Vagina (tissue), 2 donors: ENCODE measurements around the gene SULT4A1. TPM values are rescaled to one million over a fixed set of nuclear protein-coding genes. Genes with fewer than 3 reads are reported as not detected.

Experiments used
- DNase-seq, 2 donors: peaks; one replicate each; pipeline ENCODE4 v3.0.0-alpha.2; 2017; ENCODE audit errors: extremely low spot score in 2 of 2
- H3K27ac ChIP-seq: fragments of 200-600 bp; sonication (generic); one replicate; pipeline ENCODE4 v1.5.1; 2019
- H3K27me3 ChIP-seq: fragments of 200-600 bp; sonication (generic); one replicate; pipeline ENCODE4 v1.5.1; 2019
- H3K36me3 ChIP-seq, 2 donors: fragments of 200-600 bp; sonication (generic); one replicate each; pipeline ENCODE4 v1.5.1; 2017 to 2019
- H3K4me1 ChIP-seq: fragments of 200-600 bp; sonication (generic); one replicate; pipeline ENCODE4 v1.5.1; 2019
- H3K4me3 ChIP-seq, 2 donors: fragments of 200-600 bp; sonication (generic); 1 replicate in 1 of 2; 2 replicates in 1 of 2; pipeline ENCODE4 v1.5.1; 2016 to 2019
- H3K9me3 ChIP-seq: fragments of 200-600 bp; sonication (generic); one replicate; pipeline ENCODE4 v1.5.1; 2019
- POLR2A ChIP-seq, 2 donors: fragments of 450-650 bp; IDR thresholded peaks; one replicate each; pipeline ENCODE4 v1.6.1; 2017; ENCODE audit warnings: antibody characterized with exemption in 2 of 2, mild to moderate bottlenecking in 2 of 2, moderate library complexity in 2 of 2
- POLR2AphosphoS5 ChIP-seq, 2 donors: sonication (generic); formaldehyde crosslinking; IDR thresholded peaks; one replicate each; pipeline ENCODE4 v1.9.0; 2017; ENCODE audit warnings: antibody characterized with exemption in 2 of 2, mild to moderate bottlenecking in 2 of 2, low read depth in 1 of 2; ENCODE audit not compliant: insufficient read depth in 1 of 2
- intact Hi-C: fragments of 100-400 bp; cut with DNase I; formaldehyde crosslinking; loops from one replicate; pipeline ENCODE4 v1.15.1; 2023
- total RNA-seq: library from RNA; depleted of rRNA; stranded (reverse); fragments of >200 nt; gene quantifications from one replicate; pipeline ENCODE4 v1.2.3, GENCODE V29; 2016
- TF ChIP-seq, protein P1 (sequence below), 3 experiments: fragments of 450-650 bp in 2 of 3; fragments of 200-600 bp in 1 of 3; sonication (generic) in 1 of 3; IDR thresholded peaks; one replicate each; pipeline ENCODE4 v1.5.1; 2017 to 2019; ENCODE audit warnings: antibody characterized with exemption in 3 of 3, mild to moderate bottlenecking in 2 of 3, moderate library complexity in 2 of 3

SULT4A1 gene
- total RNA-seq, 1 donor from 2014 or later, result 3.2 TPM

DNA sequence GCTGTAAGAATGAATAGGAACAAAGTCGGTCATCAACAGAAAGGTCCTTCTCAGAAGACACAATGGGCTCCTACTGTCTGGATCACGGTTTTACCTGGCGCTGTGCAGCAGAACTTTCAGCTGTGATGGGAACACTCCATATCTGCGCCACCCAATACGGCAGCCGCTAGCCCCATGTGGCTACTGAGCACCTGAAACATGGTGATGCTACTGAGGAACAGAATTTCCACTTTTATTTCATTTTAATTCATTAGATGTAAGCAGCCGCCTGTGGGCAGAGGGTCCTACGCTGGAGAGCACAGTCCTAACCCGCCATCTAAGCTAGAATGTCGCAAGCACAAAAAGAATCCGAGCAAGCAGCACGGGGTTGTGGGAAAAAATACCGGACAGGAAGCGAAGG is 2.7 kb downstream of the SULT4A1 start:
- intact Hi-C loops, result no loop called here
- DNase-seq, result no peak
- peaks cover 6% of the 10 kb centered on the region for H3K27me3 ChIP-seq

GRCh38 chr22:43859176-43859575 is 3.1 kb downstream of the SULT4A1 start:
- Histone ChIP-seq H3K27me3 (peaks cover 6% of the 10 kb centered on the region), H3K4me3 (no peak overlapping the region), H3K27ac (no peak overlapping the region), H3K9me3 (no peaks in the 10 kb centered on the region), H3K36me3 (no peaks in the 10 kb centered on the region), H3K4me1 (no peaks in the 10 kb centered on the region)
- no peak for DNase-seq
- TF ChIP-seq POLR2AphosphoS5 (IDR thresholded peaks at IDR 0.05; ENCODE audit: insufficient read depth in 1 of 2, low read depth in 1 of 2), result no peak
- no peak for TF ChIP-seq POLR2A (IDR thresholded peaks at IDR 0.05)
- TF ChIP-seq, protein P1, sequence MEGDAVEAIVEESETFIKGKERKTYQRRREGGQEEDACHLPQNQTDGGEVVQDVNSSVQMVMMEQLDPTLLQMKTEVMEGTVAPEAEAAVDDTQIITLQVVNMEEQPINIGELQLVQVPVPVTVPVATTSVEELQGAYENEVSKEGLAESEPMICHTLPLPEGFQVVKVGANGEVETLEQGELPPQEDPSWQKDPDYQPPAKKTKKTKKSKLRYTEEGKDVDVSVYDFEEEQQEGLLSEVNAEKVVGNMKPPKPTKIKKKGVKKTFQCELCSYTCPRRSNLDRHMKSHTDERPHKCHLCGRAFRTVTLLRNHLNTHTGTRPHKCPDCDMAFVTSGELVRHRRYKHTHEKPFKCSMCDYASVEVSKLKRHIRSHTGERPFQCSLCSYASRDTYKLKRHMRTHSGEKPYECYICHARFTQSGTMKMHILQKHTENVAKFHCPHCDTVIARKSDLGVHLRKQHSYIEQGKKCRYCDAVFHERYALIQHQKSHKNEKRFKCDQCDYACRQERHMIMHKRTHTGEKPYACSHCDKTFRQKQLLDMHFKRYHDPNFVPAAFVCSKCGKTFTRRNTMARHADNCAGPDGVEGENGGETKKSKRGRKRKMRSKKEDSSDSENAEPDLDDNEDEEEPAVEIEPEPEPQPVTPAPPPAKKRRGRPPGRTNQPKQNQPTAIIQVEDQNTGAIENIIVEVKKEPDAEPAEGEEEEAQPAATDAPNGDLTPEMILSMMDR (IDR thresholded peaks at IDR 0.05), result no peak
- intact Hi-C loops, result no loop called here

More for the DNA sequence above, 2.7 kb downstream of the SULT4A1 start:
- H3K36me3 ChIP-seq, result no peaks in the 10 kb centered on the region
- no peak overlapping the region for H3K4me3 ChIP-seq
- no peaks in the 10 kb centered on the region for H3K9me3 ChIP-seq
- TF ChIP-seq POLR2A (IDR thresholded peaks at IDR 0.05) (no peak), POLR2AphosphoS5 (IDR thresholded peaks at IDR 0.05; ENCODE audit: insufficient read depth in 1 of 2, low read depth in 1 of 2) (no peak)
- TF ChIP-seq, protein P1 (IDR thresholded peaks at IDR 0.05), result no peak
- no peaks in the 10 kb centered on the region for H3K4me1 ChIP-seq
- H3K27ac ChIP-seq, result no peak overlapping the region

DNA sequence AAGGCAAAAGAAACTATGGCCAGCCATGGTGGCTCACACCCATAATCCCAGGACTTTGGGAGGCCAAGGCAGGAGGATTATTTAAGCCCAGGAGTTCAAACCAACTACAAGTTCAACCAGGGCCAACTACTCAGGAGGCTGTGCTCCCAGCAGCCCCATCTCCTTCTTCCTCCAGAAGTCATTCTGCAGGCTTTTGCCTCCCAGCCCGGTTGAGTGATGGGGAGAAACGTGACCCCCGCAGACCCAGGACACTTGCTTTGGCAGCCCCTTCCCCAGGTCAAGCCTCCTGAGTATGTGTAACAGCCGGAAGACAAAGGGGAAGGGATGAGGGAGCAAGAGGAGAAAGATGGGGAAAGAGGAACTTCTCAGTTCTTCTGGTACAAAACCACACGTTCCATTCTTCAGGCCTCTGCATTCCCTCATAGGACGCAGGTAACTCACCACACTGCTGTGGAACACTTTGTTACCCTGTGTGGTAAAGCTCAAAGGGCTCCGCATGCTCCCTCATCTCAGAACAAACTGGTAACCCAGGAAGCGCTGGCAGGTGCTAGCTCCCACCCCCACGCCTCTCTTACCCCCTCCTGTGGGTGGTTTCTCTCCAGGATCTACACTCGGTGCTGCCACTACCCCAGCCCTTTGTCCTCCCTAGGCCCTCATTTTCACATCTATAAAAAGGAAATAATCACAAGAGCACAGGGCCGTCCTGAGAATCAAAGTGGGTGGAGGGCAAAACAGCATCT is 4.0 kb downstream of the SULT4A1 start:
- intact Hi-C loops, result no loop called here

DNA sequence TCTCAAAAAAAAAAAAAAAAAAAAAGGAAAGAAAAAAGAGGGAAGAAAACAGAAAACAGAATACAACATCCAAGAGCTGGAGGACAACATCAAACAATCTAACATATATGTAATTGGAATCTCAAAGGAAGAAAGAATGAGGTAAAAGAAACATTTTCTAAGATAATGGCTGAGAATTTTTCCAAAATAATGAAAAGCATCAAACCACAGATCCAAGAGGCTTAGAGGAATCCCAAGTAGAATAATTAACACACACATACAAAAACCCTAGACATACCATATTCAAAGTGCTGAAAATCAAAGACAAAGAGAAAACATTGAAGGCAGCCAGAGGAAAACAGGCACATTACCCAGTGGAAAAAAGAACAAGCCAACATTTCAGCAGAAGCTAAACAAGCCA is 4.9 kb downstream of the SULT4A1 start:
- Histone ChIP-seq H3K27me3 (peaks cover 6% of the 10 kb centered on the region), H3K27ac (no peak overlapping the region), H3K9me3 (no peaks in the 10 kb centered on the region), H3K4me1 (no peaks in the 10 kb centered on the region), H3K36me3 (no peaks in the 10 kb centered on the region), H3K4me3 (no peak overlapping the region)
- intact Hi-C loops, result no loop called here
- no peak for DNase-seq
- no peak for TF ChIP-seq POLR2AphosphoS5 (IDR thresholded peaks at IDR 0.05; ENCODE audit: insufficient read depth in 1 of 2, low read depth in 1 of 2)
- TF ChIP-seq, protein P1 (IDR thresholded peaks at IDR 0.05), result no peak
- no peak for TF ChIP-seq POLR2A (IDR thresholded peaks at IDR 0.05)

More for the DNA sequence above, 4.0 kb downstream of the SULT4A1 start:
- no peaks in the 10 kb centered on the region for H3K36me3 ChIP-seq
- H3K27me3 ChIP-seq, result peaks cover 6% of the 10 kb centered on the region
- no peaks in the 10 kb centered on the region for H3K9me3 ChIP-seq
- no peaks in the 10 kb centered on the region for H3K4me1 ChIP-seq
- no peak overlapping the region for H3K27ac ChIP-seq
- DNase-seq, result no peak
- no peak overlapping the region for H3K4me3 ChIP-seq
- TF ChIP-seq POLR2AphosphoS5 (IDR thresholded peaks at IDR 0.05; ENCODE audit: insufficient read depth in 1 of 2, low read depth in 1 of 2) (no peak), POLR2A (IDR thresholded peaks at IDR 0.05) (no peak)
- TF ChIP-seq, protein P1 (IDR thresholded peaks at IDR 0.05), result no peak

- TF ChIP-seq POLR2AphosphoS5 (IDR thresholded peaks at IDR 0.05; ENCODE audit: insufficient read depth in 1 of 2, low read depth in 1 of 2) (no peak), POLR2A (IDR thresholded peaks at IDR 0.05) (no peak)
- TF ChIP-seq, protein P1 (IDR thresholded peaks at IDR 0.05), result no peak
- H3K27me3 ChIP-seq, result no peaks in the 10 kb centered on the region
- no peaks in the 10 kb centered on the region for H3K4me1 ChIP-seq
- no peak overlapping the region for H3K4me3 ChIP-seq
- no peaks in the 10 kb centered on the region for H3K36me3 ChIP-seq
- H3K9me3 ChIP-seq, result no peaks in the 10 kb centered on the region
- intact Hi-C loops, result no loop called here
- DNase-seq, result no peak
- H3K27ac ChIP-seq, result no peak overlapping the region
Measured at GRCh38 chr22:43855431-43855830, 6.9 kb downstream of the SULT4A1 start.
